Germinal center (tissue), 1 donor: ENCODE measurements around the gene CENPP.

Source experiments
- DNase-seq: peaks from one replicate; pipeline ENCODE4 v3.0.0; 2012; ENCODE audit warnings: mixed read lengths, low spot score

The CENPP gene

GRCh38 chr9:92480986-92481633 is 155.4 kb downstream of the CENPP start:
- DNase-seq, result no peak

- DNase-seq, result no peak
Observed at GRCh38 chr9:92482329-92482728, 156.6 kb downstream of the CENPP start, which contains the start of gene ASPN. TSS of gene ASPN (minus strand) at chr9:92482506.

- no peak for DNase-seq
Observed at GRCh38 chr9:92482805-92483204, 157.1 kb downstream of the CENPP start.

- DNase-seq, result no peak
Observed at GRCh38 chr9:92483627-92484545, 158.1 kb downstream of the CENPP start.

GRCh38 chr9:92484563-92484962 is 158.8 kb downstream of the CENPP start:
- no peak for DNase-seq

GRCh38 chr9:92486371-92486770 is 160.6 kb downstream of the CENPP start:
- no peak for DNase-seq

- no peak for DNase-seq
Observed at GRCh38 chr9:92488681-92489550, 163.2 kb downstream of the CENPP start.

- no peak for DNase-seq
Observed at GRCh38 chr9:92492781-92493401, 167.1 kb downstream of the CENPP start.

GRCh38 chr9:92493749-92494387 is 168.1 kb downstream of the CENPP start:
- no peak for DNase-seq

- DNase-seq, result no peak
Observed at GRCh38 chr9:92494856-92495255, 169.1 kb downstream of the CENPP start.

GRCh38 chr9:92496396-92497176 is 170.8 kb downstream of the CENPP start:
- no peak for DNase-seq

- DNase-seq, result no peak
Observed at GRCh38 chr9:92499701-92500100, 173.9 kb downstream of the CENPP start.

- no peak for DNase-seq
Observed at GRCh38 chr9:92500725-92501124, 175.0 kb downstream of the CENPP start.

GRCh38 chr9:92501671-92502393 is 176.1 kb downstream of the CENPP start:
- DNase-seq, result peak; percentile 22

GRCh38 chr9:92503156-92503555 is 177.4 kb downstream of the CENPP start:
- no peak for DNase-seq

- no peak for DNase-seq
Observed at GRCh38 chr9:92504881-92505280, 179.1 kb downstream of the CENPP start.

- DNase-seq, result no peak
Observed at GRCh38 chr9:92506184-92506857, 180.6 kb downstream of the CENPP start.

- DNase-seq, result no peak
Observed at GRCh38 chr9:92507005-92507404, 181.3 kb downstream of the CENPP start.

GRCh38 chr9:92507496-92507895 is 181.7 kb downstream of the CENPP start:
- DNase-seq, result no peak
